ENCODE measurements around the gene KRT82.

DNA sequence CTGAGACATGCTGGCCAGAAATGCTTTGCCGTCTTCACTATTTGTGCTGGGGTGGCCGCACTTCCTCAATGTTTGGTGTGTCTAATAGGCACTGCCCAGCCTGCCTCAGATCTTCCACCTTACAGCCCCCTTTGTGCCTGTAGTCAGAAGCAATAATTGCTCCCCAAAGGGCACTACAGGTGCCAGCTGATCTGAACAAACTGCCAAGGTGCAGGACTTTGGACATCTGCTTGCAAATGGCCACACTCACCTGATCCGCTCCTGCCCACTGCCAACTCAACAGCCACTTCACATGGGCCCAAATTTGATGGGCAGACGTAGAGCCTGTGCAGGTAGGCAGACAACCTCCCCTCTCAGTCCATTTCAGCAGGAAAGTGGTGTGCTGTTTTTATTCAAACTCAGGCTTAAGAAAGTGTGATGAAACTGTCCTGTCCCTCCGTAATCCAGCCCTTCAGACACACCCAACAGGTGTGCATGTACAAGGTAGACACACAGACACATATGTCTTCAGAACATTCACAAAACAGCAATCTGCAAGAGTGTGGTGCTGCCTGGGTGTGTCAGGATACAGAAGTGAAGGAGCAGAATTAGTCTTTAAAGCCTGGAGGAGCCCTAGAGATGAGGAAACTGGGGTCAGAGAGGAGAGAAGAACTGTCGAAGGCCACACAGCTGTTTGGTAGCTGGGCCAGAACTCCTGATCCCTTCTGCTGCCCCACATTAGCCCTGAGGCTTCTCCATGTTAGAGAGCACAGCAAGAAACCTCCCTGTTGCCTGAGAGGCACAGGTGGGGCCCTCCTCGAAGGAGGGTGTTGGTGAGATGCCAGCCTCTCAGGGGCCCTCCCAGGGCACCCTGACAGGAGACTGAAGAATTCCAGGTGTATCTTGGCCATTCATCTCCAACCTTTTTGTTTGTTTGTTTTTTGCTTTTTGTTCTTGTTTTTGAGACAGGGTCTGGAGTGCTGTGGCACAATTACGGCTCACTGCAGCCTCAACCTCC is 32.5 kb upstream of the KRT82 start:
- TF ChIP-seq TAF1 (conservative IDR thresholded peaks at IDR 0.05), result no peak
- TF ChIP-seq GABPA (IDR thresholded peaks at IDR 0.05 in 1 of 2, conservative IDR thresholded peaks at IDR 0.05 in 1 of 2), result no peak
- TF ChIP-seq, protein P1, sequence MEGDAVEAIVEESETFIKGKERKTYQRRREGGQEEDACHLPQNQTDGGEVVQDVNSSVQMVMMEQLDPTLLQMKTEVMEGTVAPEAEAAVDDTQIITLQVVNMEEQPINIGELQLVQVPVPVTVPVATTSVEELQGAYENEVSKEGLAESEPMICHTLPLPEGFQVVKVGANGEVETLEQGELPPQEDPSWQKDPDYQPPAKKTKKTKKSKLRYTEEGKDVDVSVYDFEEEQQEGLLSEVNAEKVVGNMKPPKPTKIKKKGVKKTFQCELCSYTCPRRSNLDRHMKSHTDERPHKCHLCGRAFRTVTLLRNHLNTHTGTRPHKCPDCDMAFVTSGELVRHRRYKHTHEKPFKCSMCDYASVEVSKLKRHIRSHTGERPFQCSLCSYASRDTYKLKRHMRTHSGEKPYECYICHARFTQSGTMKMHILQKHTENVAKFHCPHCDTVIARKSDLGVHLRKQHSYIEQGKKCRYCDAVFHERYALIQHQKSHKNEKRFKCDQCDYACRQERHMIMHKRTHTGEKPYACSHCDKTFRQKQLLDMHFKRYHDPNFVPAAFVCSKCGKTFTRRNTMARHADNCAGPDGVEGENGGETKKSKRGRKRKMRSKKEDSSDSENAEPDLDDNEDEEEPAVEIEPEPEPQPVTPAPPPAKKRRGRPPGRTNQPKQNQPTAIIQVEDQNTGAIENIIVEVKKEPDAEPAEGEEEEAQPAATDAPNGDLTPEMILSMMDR (IDR thresholded peaks at IDR 0.05; ENCODE audit: low read depth, low read length, missing input control), result no peak
- no peak for TF ChIP-seq YY1 (IDR thresholded peaks at IDR 0.05)
- TF ChIP-seq RAD21 (IDR thresholded peaks at IDR 0.05), result no peak
- no peak for TF ChIP-seq NR2F2 (IDR thresholded peaks at IDR 0.05)
- TF ChIP-seq JUND (IDR thresholded peaks at IDR 0.05), result no peak
- TF ChIP-seq, protein P2, sequence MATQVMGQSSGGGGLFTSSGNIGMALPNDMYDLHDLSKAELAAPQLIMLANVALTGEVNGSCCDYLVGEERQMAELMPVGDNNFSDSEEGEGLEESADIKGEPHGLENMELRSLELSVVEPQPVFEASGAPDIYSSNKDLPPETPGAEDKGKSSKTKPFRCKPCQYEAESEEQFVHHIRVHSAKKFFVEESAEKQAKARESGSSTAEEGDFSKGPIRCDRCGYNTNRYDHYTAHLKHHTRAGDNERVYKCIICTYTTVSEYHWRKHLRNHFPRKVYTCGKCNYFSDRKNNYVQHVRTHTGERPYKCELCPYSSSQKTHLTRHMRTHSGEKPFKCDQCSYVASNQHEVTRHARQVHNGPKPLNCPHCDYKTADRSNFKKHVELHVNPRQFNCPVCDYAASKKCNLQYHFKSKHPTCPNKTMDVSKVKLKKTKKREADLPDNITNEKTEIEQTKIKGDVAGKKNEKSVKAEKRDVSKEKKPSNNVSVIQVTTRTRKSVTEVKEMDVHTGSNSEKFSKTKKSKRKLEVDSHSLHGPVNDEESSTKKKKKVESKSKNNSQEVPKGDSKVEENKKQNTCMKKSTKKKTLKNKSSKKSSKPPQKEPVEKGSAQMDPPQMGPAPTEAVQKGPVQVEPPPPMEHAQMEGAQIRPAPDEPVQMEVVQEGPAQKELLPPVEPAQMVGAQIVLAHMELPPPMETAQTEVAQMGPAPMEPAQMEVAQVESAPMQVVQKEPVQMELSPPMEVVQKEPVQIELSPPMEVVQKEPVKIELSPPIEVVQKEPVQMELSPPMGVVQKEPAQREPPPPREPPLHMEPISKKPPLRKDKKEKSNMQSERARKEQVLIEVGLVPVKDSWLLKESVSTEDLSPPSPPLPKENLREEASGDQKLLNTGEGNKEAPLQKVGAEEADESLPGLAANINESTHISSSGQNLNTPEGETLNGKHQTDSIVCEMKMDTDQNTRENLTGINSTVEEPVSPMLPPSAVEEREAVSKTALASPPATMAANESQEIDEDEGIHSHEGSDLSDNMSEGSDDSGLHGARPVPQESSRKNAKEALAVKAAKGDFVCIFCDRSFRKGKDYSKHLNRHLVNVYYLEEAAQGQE (IDR thresholded peaks at IDR 0.05), result no peak
- no peak for TF ChIP-seq ATF3 (IDR thresholded peaks at IDR 0.05)
- no peak for TF ChIP-seq SP1 (IDR thresholded peaks at IDR 0.05)
- TF ChIP-seq, protein P3, sequence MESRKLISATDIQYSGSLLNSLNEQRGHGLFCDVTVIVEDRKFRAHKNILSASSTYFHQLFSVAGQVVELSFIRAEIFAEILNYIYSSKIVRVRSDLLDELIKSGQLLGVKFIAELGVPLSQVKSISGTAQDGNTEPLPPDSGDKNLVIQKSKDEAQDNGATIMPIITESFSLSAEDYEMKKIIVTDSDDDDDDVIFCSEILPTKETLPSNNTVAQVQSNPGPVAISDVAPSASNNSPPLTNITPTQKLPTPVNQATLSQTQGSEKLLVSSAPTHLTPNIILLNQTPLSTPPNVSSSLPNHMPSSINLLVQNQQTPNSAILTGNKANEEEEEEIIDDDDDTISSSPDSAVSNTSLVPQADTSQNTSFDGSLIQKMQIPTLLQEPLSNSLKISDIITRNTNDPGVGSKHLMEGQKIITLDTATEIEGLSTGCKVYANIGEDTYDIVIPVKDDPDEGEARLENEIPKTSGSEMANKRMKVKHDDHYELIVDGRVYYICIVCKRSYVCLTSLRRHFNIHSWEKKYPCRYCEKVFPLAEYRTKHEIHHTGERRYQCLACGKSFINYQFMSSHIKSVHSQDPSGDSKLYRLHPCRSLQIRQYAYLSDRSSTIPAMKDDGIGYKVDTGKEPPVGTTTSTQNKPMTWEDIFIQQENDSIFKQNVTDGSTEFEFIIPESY (IDR thresholded peaks at IDR 0.05), result no peak
- TF ChIP-seq, protein P4, sequence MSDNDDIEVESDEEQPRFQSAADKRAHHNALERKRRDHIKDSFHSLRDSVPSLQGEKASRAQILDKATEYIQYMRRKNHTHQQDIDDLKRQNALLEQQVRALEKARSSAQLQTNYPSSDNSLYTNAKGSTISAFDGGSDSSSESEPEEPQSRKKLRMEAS (IDR thresholded peaks at IDR 0.05), result no peak
- TF ChIP-seq RXRA (IDR thresholded peaks at IDR 0.05), result no peak

Data from liver (tissue), 3 donors.